HG03064 (cell line): Measurements from ENCODE around the gene CNOT6.
"Not testable (repeated sequence)": the region's sequence is repeated elsewhere in the genome, so short reads cannot be mapped to it uniquely, and the experiment has no call there.

Source experiments
- ATAC-seq: cut with Tn5 transposase; IDR thresholded peaks from one replicate; pipeline ENCODE4 v1.9.1; 2021; ENCODE audit warnings: low read depth; ENCODE audit not compliant: unreplicated experiment

Gene CNOT6

GRCh38 chr5:180494060-180494509 is at the start of gene CNOT6:
CNOT6 (plus strand) TSS chr5:180494379; CDS start chr5:180529277, 34,898 bp downstream.
- peak; percentile 86 for ATAC-seq

- ATAC-seq = no peak
These were observed 39.4 kb upstream of the CNOT6 start for GRCh38 chr5:180454752-180455151.

- no peak for ATAC-seq
These were observed 38.3 kb upstream of the CNOT6 start for GRCh38 chr5:180455872-180456271.

GRCh38 chr5:180456792-180457191 is 37.4 kb upstream of the CNOT6 start:
- no peak for ATAC-seq

- ATAC-seq = not testable (repeated sequence)
These were observed 35.1 kb upstream of the CNOT6 start for GRCh38 chr5:180458852-180459673.

- ATAC-seq = not testable (repeated sequence)
These were observed 34.5 kb upstream of the CNOT6 start for GRCh38 chr5:180459674-180460142.

- ATAC-seq = no peak
These were observed 33.3 kb upstream of the CNOT6 start for GRCh38 chr5:180460834-180461233.

GRCh38 chr5:180461303-180461702 is 32.9 kb upstream of the CNOT6 start:
- ATAC-seq = no peak

GRCh38 chr5:180463216-180463900 is 30.8 kb upstream of the CNOT6 start:
- ATAC-seq = no peak

- ATAC-seq = no peak
These were observed 30.1 kb upstream of the CNOT6 start for GRCh38 chr5:180463916-180464602.

GRCh38 chr5:180464603-180464970 is 29.6 kb upstream of the CNOT6 start:
- ATAC-seq = no peak

GRCh38 chr5:180465052-180465451 is 29.1 kb upstream of the CNOT6 start:
- ATAC-seq = not testable (repeated sequence)

GRCh38 chr5:180466316-180466715 is 27.9 kb upstream of the CNOT6 start:
- no peak for ATAC-seq

- no peak for ATAC-seq
These were observed 26.9 kb upstream of the CNOT6 start for GRCh38 chr5:180467028-180467975.

- ATAC-seq = no peak
These were observed 26.0 kb upstream of the CNOT6 start for GRCh38 chr5:180467989-180468731.

GRCh38 chr5:180468732-180469585 is 25.2 kb upstream of the CNOT6 start:
- ATAC-seq = no peak

GRCh38 chr5:180469586-180469865 is 24.7 kb upstream of the CNOT6 start:
- ATAC-seq = no peak

GRCh38 chr5:180469866-180470265 is 24.3 kb upstream of the CNOT6 start:
- no peak for ATAC-seq

GRCh38 chr5:180470361-180470760 is 23.8 kb upstream of the CNOT6 start:
- ATAC-seq = no peak
